Measurements from ENCODE around the gene ZBTB22.

ZBTB22 gene

DNA sequence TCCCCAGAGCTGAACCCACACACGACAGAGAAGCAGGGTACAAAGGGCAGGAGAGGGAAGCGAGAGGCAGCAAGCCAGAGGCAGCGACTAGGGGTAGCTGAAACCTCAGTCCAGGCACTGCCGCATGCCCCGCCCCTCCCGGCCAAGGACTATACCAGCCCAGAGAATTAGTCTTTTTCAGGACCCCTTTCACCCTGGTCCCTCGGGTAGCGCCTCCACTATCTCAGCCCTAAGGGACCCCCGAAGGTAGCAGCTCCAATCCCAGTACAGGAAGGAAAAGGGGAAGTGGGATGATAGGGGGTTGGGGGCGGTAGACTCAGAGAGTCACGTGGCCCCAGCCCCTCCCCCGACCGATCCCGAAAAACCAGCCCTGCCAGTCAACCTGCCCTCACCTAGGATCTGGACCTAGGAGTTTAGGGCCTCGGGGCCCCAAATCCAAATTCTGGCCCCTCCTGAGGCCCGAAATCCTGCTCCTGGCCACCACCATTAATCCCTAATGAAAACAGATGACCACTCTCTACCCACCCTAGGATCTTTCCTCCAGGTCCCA is 20.1 kb downstream of the ZBTB22 start:
- no peak for DNase-seq
- no peaks in the 10 kb centered on the region; the same call in 1 of the 2 replicates for H3K4me1 ChIP-seq
- H3K36me3 ChIP-seq, result no peaks in the 10 kb centered on the region; the same call in 1 of the 2 replicates
- no peaks in the 10 kb centered on the region for H3K27me3 ChIP-seq
- no peaks in the 10 kb centered on the region for H3K9me3 ChIP-seq
- TF ChIP-seq, protein P1, sequence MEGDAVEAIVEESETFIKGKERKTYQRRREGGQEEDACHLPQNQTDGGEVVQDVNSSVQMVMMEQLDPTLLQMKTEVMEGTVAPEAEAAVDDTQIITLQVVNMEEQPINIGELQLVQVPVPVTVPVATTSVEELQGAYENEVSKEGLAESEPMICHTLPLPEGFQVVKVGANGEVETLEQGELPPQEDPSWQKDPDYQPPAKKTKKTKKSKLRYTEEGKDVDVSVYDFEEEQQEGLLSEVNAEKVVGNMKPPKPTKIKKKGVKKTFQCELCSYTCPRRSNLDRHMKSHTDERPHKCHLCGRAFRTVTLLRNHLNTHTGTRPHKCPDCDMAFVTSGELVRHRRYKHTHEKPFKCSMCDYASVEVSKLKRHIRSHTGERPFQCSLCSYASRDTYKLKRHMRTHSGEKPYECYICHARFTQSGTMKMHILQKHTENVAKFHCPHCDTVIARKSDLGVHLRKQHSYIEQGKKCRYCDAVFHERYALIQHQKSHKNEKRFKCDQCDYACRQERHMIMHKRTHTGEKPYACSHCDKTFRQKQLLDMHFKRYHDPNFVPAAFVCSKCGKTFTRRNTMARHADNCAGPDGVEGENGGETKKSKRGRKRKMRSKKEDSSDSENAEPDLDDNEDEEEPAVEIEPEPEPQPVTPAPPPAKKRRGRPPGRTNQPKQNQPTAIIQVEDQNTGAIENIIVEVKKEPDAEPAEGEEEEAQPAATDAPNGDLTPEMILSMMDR (IDR thresholded peaks at IDR 0.05; ENCODE audit: low read depth, low read length), result no peak
- H3K4me3 ChIP-seq (ENCODE audit: low read depth, low read length), result peak overlapping the region; percentile 92

DNA sequence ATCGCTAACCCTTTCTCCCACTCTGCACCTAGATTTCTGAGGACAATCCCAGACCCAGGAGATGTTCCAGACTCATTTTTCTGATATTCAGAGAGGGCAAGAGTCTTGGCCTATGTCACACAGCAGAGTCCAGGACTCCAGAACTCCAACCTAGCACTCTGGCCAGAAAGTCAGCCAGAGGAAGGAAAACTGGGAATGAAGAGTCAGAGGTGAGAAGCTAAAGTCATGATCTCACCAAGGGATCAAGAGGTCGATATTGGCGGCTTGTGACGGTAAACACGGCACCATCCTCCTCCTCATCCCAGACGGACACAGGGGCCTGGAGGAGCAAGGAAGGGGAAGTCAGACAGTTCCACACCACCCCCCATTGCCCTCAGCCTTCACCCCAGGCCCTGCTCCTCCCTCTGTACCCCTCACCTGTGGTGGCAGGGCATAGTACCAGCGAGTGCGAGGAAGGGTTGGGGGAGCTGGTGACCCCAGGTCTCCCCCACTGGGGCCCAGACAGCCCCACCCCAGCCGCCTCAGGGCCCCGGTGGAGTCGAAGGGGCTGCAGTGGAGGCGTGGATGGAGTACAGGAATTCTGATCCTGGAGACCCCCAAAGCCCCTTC is 20.6 kb downstream of the ZBTB22 start:
- no peak for DNase-seq
- Histone ChIP-seq H3K36me3 (peaks cover 3% of the 10 kb centered on the region), H3K4me3 (ENCODE audit: low read depth, low read length) (no peak overlapping the region; the same call in 1 of the 2 replicates), H3K27me3 (no peaks in the 10 kb centered on the region), H3K4me1 (no peaks in the 10 kb centered on the region; the same call in 1 of the 2 replicates), H3K9me3 (no peaks in the 10 kb centered on the region)
- TF ChIP-seq, protein P1 (IDR thresholded peaks at IDR 0.05; ENCODE audit: low read depth, low read length), result no peak

GRCh38 chr6:33295621-33296369 is 21.7 kb downstream of the ZBTB22 start:
- Histone ChIP-seq H3K4me1 (no peaks in the 10 kb centered on the region; the same call in 1 of the 2 replicates), H3K27me3 (no peaks in the 10 kb centered on the region), H3K36me3 (peaks cover 13% of the 10 kb centered on the region), H3K9me3 (no peaks in the 10 kb centered on the region), H3K4me3 (ENCODE audit: low read depth, low read length) (no peak overlapping the region)
- DNase-seq, result no peak
- TF ChIP-seq, protein P1 (IDR thresholded peaks at IDR 0.05; ENCODE audit: low read depth, low read length), result no peak

DNA sequence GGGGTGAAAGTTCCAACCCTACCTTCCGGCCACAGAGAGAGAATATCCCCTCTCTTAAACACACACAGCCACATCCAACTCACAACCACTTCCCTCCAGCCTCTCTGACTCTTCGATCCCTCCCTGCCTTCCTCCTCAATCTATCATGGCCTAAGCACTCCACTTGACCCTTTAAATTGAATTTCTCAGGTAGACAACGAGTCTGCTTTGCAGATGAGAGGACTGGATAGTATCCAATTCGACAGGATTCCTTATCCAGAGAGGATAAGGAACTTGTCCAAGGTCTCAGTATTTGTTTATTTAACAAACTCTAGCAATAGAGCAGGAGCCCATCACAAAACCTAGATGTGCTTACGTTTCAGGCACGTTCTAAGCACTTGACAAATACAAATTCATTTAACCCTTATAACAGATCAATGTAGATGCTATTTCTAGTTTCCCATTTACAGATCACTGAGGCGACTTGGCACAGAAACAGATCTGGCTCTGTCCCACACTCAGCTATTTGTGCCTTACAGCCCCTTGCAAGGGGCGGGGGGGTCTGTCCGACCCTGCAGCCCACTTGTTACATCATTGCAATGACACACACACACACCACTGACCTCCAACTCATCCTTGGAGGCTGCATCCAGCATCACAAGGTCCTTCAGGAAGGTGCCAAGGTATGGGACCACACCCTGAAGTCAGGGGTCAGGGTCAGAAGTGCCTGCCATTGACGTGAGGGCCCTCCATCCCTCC is 23.3 kb downstream of the ZBTB22 start:
- DNase-seq, result no peak
- peaks cover 14% of the 10 kb centered on the region for H3K36me3 ChIP-seq
- no peaks in the 10 kb centered on the region for H3K27me3 ChIP-seq
- no peaks in the 10 kb centered on the region for H3K9me3 ChIP-seq
- TF ChIP-seq, protein P1 (IDR thresholded peaks at IDR 0.05; ENCODE audit: low read depth, low read length), result no peak
- H3K4me3 ChIP-seq (ENCODE audit: low read depth, low read length), result no peak overlapping the region
- H3K4me1 ChIP-seq, result no peaks in the 10 kb centered on the region; the same call in 1 of the 2 replicates

GRCh38 chr6:33292996-33293682 is 24.4 kb downstream of the ZBTB22 start:
- TF ChIP-seq, protein P1 (IDR thresholded peaks at IDR 0.05; ENCODE audit: low read depth, low read length), result no peak
- Histone ChIP-seq H3K9me3 (no peaks in the 10 kb centered on the region), H3K4me1 (no peaks in the 10 kb centered on the region; the same call in 1 of the 2 replicates), H3K4me3 (ENCODE audit: low read depth, low read length) (no peak overlapping the region), H3K36me3 (peaks cover 14% of the 10 kb centered on the region), H3K27me3 (no peaks in the 10 kb centered on the region)
- DNase-seq, result no peak
